ENCODE results near the gene TMPRSS2. TPM values are rescaled to one million over a fixed set of nuclear protein-coding genes. Genes with fewer than 3 reads are reported as not detected.

TMPRSS2 gene
- total RNA-seq, 1 donor from 2014 or later = not detected

DNA sequence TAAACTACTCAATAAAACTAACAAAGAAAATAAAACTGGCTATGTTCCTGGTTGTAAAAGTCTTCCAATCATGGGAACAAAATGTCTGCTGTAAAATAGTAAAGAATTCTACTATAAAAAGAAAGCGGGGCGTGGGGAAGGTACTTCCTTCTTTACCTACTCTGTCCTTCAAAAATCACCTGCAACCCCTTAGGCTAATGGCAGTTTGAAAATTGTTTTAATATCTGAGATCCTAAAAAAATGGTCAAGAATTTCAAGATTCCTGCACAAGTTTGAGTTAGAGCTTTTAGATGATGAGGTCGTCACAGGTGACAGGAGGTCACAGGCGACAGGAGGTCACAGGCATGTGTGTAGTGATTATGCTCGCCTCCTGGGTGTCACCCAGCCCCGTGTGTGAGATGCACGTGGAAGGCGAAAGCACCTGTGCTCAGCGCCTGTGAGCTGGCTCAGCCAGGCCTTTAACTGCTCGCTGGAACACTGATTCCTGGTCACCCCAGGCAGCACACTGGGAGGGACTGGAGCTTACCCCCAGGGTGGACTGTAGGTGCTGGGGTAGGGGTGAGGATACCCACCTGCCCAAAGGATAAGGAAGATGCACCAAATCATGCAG lies 18.6 kb upstream of the TMPRSS2 start:
- Mint-ChIP-seq H3K27me3 (ENCODE audit: insufficient read depth) (peaks cover 3% of the 10 kb centered on the region), H3K9me3 (no peaks in the 10 kb centered on the region), H3K36me3 (ENCODE audit: low read depth) (no peaks in the 10 kb centered on the region), H3K4me1 (ENCODE audit: low read depth) (peaks cover under 1% of the 10 kb centered on the region), H3K4me3 (no peak overlapping the region), H3K27ac (no peak overlapping the region)
- intact Hi-C loops (cut with micrococcal nuclease) = no loop called here
- no peak for DNase-seq (ENCODE audit: low spot score)

DNA sequence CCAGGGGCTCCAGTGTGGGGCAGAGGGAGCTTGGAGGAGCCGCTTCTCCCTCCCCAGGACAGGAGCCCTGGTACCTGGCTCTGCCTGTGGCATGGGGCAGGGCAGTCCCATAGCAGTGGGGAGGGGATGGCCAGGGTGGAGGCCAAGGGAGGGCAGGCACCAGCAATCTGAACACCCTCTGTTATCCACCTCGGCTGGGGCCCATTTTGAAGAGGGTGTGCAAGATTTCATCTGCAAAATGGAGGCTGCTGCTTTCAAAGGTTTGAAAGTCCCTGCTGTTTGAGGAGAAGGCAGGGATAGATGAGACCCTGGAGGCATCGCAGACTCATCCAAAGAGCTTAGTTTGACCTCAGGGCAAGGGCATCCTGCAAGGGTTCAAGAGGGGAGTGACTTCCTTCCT lies 15.2 kb upstream of the TMPRSS2 start:
- no peak for DNase-seq (ENCODE audit: low spot score)
- intact Hi-C loops (cut with micrococcal nuclease) = no loop called here
- Mint-ChIP-seq H3K36me3 (ENCODE audit: low read depth) (no peaks in the 10 kb centered on the region), H3K27ac (no peak overlapping the region), H3K9me3 (no peaks in the 10 kb centered on the region), H3K4me1 (ENCODE audit: low read depth) (peaks cover 8% of the 10 kb centered on the region), H3K4me3 (no peak overlapping the region), H3K27me3 (ENCODE audit: insufficient read depth) (peaks cover 3% of the 10 kb centered on the region)

DNA sequence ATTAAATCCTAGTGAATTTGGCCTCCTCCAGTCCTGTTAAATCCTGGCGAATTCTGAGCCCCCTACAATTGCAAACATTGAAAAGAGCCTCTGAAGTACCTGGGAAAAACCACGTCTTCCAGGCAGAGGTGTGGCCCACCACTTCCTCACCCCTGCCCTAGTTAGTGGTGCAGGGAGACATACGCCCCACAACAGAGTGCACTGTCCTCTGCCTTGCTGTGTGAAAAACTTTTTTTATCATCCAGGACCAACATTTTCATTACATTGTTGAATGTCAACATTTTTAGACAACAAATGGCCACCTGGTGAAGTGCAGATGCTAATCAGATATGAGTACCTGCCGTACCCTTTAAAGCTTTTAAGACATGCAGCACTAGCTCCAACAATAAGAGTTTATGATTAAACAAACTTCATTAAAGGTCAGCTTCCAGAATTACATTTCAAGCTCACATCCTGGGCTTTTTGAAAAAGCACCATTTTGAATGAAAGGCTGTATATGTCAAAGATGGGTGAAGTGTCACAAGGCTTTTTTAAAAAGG lies 13.6 kb upstream of the TMPRSS2 start:
- Mint-ChIP-seq H3K27me3 (ENCODE audit: insufficient read depth) (peaks cover 2% of the 10 kb centered on the region), H3K4me1 (ENCODE audit: low read depth) (peaks cover 8% of the 10 kb centered on the region), H3K9me3 (no peaks in the 10 kb centered on the region), H3K27ac (no peak overlapping the region), H3K36me3 (ENCODE audit: low read depth) (no peaks in the 10 kb centered on the region), H3K4me3 (no peak overlapping the region)
- intact Hi-C loops (cut with micrococcal nuclease) = no loop called here
- no peak for DNase-seq (ENCODE audit: low spot score)

DNA sequence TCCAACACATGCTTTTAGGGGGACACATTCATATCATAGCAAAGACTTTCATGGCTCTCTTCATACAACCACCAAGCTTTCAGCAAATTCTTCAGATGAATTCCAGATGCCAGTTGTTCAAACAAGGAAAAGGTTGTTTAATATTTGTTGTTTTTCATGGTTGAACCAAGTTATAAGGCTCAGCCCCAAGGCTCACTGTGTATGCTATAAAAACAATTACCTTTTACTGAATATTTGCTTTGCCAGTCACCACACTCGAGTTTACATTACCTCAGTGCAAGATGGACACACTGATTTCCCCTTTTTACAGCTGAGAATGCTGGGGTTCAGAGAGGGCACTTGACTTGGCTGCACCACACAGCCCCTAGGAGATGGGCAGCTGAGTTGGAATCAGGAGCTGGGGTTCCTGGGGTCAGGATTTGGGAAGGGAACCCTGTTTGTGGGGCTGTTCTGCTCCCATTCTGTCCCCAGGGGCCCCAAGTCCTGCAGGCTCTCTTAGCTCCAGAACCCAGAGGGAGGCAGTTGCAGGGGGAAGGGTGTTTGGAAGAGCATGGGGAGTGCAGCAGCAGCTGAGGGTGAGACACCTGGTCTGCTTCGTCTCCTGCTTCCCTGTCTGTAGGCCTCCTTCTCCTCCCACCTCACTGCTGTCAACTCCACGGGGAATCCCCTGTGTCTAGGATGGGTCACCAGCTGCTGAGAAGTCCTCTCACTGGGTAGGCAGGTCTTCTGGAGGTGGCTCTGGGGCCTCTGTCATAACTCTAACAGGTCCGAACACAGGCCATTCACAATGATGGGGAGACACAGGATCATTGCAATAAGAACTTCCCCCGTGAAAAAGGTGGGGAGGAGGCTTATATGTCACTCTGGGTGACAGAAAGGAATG lies 12.8 kb upstream of the TMPRSS2 start:
- no peak for DNase-seq (ENCODE audit: low spot score)
- Mint-ChIP-seq H3K4me3 (no peak overlapping the region), H3K27me3 (ENCODE audit: insufficient read depth) (peaks cover 2% of the 10 kb centered on the region), H3K27ac (no peak overlapping the region), H3K36me3 (ENCODE audit: low read depth) (no peaks in the 10 kb centered on the region), H3K9me3 (no peaks in the 10 kb centered on the region), H3K4me1 (ENCODE audit: low read depth) (peaks cover 8% of the 10 kb centered on the region)
- intact Hi-C loops (cut with micrococcal nuclease) = no loop called here

DNA sequence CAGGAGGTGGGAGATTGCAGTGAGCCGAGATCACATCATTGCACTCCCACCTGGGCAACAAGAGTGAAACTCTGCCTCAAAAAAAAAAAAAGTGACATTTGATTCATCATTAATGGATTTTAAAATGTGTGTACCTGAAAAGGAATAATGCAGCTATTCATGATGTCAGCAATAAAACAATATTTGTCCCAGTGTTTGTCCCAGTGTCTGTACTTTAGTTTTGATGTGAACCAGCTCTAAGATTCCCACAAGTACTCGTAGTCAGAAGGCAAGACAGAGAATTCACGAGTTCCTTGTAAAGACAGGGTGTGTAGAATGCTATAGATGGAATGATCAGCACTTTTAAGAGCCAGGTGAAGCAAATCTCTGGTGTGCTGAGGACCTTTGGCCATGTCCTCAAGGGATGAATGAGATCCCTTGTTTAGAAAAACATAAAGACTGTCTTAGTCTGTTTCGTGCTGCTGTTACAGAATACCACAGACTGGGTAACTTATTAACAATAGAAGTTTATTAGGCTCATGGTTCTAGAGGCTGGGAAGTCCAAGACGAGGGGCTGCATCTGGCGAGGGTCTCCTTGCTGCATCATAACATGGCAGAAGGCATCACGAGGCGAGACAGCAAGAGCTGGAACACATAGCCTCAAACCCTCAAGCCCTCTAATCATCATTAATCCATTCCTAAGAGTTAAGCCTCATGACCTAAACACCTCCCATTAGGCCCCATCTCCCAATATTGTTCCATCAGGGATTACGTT lies 12.0 kb upstream of the TMPRSS2 start:
- Mint-ChIP-seq H3K4me3 (no peak overlapping the region), H3K9me3 (no peaks in the 10 kb centered on the region), H3K36me3 (ENCODE audit: low read depth) (no peaks in the 10 kb centered on the region), H3K27me3 (ENCODE audit: insufficient read depth) (peaks cover 2% of the 10 kb centered on the region), H3K4me1 (ENCODE audit: low read depth) (peaks cover 8% of the 10 kb centered on the region), H3K27ac (no peak overlapping the region)
- DNase-seq (ENCODE audit: low spot score) = no peak
- intact Hi-C loops (cut with micrococcal nuclease) = no loop called here

DNA sequence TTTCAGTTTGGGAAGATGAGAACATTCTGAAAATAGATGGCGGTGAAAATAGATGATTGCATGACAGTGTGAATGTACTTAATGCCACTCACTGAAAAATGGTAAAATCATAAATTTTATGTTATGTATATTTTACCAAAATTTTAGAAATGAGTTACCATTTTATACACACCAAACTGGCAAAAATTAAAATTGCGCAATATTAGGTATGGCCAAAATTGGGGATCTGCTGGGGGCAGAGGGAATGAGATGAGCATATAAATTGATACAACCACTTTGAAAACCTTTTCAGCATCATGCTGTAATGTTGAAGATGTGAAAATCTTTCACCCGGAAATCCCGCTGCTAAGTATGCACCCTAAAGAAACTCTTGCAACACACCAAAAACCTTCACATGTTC lies 10.8 kb upstream of the TMPRSS2 start:
- no peaks in the 10 kb centered on the region for H3K36me3 Mint-ChIP-seq (ENCODE audit: low read depth)
- no peak for DNase-seq (ENCODE audit: low spot score)

DNA sequence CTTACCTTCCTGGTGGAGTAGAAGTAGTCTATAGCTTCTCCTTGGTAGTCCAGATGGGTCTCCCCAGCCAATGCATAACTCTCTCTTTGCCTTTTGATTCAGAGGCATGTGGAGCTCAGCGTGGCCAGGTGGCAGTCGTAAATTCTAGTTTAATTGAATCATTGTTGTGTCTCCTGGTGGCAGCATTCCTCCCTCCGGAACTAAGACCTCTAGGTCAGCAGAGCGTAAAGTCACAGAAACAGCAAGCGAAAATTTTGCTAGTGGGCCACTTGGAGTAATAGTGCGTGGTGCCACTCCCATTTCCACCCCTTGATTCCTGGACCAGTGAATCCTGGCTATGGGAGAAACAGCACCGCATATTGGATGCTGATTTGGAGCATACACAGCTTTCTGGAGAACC lies 3.9 kb upstream of the TMPRSS2 start:
- intact Hi-C loops (cut with micrococcal nuclease) = no loop called here
- DNase-seq (ENCODE audit: low spot score) = no peak
- Mint-ChIP-seq H3K27me3 (ENCODE audit: insufficient read depth) (peaks cover 18% of the 10 kb centered on the region), H3K27ac (no peak overlapping the region), H3K4me1 (ENCODE audit: low read depth) (no peaks in the 10 kb centered on the region), H3K9me3 (no peaks in the 10 kb centered on the region), H3K36me3 (ENCODE audit: low read depth) (no peaks in the 10 kb centered on the region), H3K4me3 (no peak overlapping the region)

More for the DNA sequence above, 10.8 kb upstream of the TMPRSS2 start:
- Mint-ChIP-seq H3K4me1 (ENCODE audit: low read depth) (peaks cover 8% of the 10 kb centered on the region), H3K4me3 (no peak overlapping the region), H3K27me3 (ENCODE audit: insufficient read depth) (peaks cover 2% of the 10 kb centered on the region), H3K27ac (no peak overlapping the region), H3K9me3 (no peaks in the 10 kb centered on the region)
- intact Hi-C loops (cut with micrococcal nuclease) = no loop called here

DNA sequence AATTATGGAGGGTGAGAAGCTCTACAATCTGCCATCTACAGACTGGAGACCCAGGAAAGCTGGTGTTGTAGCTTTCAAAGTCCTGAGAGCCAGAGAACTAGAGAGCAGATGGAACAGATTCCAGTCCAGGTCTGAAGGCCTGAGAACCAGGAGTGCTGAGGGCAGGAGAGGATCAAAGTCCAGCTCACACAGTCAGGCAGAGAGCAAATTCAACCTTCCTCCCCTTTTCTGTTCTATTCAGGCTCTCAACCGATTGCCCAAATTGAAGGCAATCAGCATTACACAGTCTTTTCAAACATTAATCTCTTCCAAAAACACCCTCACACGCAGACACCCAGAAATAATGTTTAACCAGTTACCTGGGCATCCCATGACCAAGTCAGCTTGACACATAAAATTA lies 2.5 kb upstream of the TMPRSS2 start:
- DNase-seq (ENCODE audit: low spot score) = no peak
- no peaks in the 10 kb centered on the region for H3K4me1 Mint-ChIP-seq (ENCODE audit: low read depth)
- no peaks in the 10 kb centered on the region for H3K36me3 Mint-ChIP-seq (ENCODE audit: low read depth)
- H3K4me3 Mint-ChIP-seq = no peak overlapping the region
- H3K27ac Mint-ChIP-seq = no peak overlapping the region
- H3K27me3 Mint-ChIP-seq (ENCODE audit: insufficient read depth) = peaks cover 30% of the 10 kb centered on the region
- no peaks in the 10 kb centered on the region for H3K9me3 Mint-ChIP-seq
- intact Hi-C loops (cut with micrococcal nuclease) = no loop called here

DNA sequence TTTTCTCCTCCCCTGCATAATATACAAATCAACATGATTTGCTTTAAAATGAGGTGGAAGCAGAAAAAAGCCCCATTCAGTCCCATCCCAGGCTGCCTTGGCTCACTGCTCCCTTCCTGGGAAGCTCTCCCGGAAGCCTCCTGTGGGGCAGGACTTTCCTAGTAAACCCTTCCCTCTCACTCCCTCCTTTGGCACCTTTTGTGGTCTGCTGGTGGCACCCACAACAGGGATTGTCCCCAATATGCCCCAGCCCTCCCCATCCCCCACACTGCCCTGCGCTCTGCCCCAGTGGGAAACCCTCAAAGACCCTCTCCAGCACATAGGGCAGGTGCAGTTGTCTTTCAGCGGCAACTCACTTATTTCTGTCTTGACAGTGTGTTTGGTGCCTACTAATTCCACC lies 1.8 kb upstream of the TMPRSS2 start:
- intact Hi-C loops (cut with micrococcal nuclease) = no loop called here
- H3K27ac Mint-ChIP-seq = no peak overlapping the region
- H3K36me3 Mint-ChIP-seq (ENCODE audit: low read depth) = no peaks in the 10 kb centered on the region
- H3K27me3 Mint-ChIP-seq (ENCODE audit: insufficient read depth) = peaks cover 32% of the 10 kb centered on the region
- H3K9me3 Mint-ChIP-seq = no peaks in the 10 kb centered on the region
- H3K4me1 Mint-ChIP-seq (ENCODE audit: low read depth) = no peaks in the 10 kb centered on the region
- no peak overlapping the region for H3K4me3 Mint-ChIP-seq
- DNase-seq (ENCODE audit: low spot score) = no peak

DNA sequence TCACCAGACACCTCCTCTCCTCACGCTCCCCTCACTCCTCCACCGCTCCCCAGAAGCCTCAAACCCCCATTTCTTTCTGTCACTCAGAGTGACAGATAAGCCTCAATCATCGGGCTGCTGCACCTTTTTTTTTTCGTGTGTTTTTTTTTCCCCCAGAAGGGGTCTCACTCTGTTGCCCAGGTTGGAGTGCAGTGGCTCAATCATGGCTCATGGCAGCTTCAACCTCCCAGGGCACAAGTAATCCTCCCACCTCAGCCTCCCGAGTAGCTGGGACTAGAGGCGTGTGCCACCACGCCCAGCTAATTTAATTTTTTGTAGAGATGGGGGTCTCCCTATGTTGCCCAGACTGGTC lies 1.2 kb upstream of the TMPRSS2 start:
- H3K27ac Mint-ChIP-seq = no peak overlapping the region
- H3K27me3 Mint-ChIP-seq (ENCODE audit: insufficient read depth) = peaks cover 35% of the 10 kb centered on the region

DNA sequence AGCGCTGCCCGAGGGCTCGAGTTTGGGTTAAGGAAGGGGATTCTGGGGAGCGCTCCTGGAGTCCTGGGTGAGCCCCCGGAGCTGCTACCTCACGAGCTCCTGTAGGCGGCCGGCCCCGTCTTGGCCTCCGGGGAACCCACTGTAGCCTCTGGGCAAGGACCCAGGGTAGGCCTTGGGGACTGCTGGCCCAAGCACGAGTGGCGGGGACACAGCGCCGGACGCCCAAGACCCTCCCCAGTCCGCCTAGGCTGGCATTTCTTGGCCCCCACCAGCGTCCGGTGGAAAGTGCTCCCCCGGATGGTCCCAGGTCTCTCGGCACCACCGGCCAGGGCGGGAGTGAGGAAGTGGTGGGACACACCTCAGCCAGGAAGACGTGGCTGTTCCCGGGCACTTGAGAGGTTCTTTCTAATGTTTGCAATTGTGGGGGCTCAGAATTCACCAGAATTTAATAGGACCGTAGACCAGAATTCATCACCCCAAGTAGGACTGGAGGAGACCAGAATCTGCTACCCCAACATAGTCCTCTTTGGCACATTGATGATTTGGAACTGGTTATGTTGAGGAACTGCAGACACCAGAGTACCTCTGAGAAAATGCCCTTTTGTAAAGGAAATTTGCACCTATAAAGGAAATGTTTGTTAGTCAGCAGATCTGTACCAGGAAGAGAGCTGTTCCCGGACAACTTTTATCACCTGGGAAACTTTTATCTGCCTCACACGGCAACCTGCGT lies 622 bp upstream of the TMPRSS2 start:
- Mint-ChIP-seq H3K36me3 (ENCODE audit: low read depth) (no peaks in the 10 kb centered on the region), H3K9me3 (no peaks in the 10 kb centered on the region), H3K4me1 (ENCODE audit: low read depth) (no peaks in the 10 kb centered on the region), H3K27ac (no peak overlapping the region), H3K4me3 (no peak overlapping the region), H3K27me3 (ENCODE audit: insufficient read depth) (peaks cover 36% of the 10 kb centered on the region)
- intact Hi-C loops (cut with micrococcal nuclease) = no loop called here
- DNase-seq (ENCODE audit: low spot score) = no peak

More for the DNA sequence above, 1.2 kb upstream of the TMPRSS2 start:
- Mint-ChIP-seq H3K4me3 (no peak overlapping the region), H3K4me1 (ENCODE audit: low read depth) (no peaks in the 10 kb centered on the region), H3K9me3 (no peaks in the 10 kb centered on the region), H3K36me3 (ENCODE audit: low read depth) (no peaks in the 10 kb centered on the region)
- intact Hi-C loops (cut with micrococcal nuclease) = no loop called here
- DNase-seq (ENCODE audit: low spot score) = no peak

DNA sequence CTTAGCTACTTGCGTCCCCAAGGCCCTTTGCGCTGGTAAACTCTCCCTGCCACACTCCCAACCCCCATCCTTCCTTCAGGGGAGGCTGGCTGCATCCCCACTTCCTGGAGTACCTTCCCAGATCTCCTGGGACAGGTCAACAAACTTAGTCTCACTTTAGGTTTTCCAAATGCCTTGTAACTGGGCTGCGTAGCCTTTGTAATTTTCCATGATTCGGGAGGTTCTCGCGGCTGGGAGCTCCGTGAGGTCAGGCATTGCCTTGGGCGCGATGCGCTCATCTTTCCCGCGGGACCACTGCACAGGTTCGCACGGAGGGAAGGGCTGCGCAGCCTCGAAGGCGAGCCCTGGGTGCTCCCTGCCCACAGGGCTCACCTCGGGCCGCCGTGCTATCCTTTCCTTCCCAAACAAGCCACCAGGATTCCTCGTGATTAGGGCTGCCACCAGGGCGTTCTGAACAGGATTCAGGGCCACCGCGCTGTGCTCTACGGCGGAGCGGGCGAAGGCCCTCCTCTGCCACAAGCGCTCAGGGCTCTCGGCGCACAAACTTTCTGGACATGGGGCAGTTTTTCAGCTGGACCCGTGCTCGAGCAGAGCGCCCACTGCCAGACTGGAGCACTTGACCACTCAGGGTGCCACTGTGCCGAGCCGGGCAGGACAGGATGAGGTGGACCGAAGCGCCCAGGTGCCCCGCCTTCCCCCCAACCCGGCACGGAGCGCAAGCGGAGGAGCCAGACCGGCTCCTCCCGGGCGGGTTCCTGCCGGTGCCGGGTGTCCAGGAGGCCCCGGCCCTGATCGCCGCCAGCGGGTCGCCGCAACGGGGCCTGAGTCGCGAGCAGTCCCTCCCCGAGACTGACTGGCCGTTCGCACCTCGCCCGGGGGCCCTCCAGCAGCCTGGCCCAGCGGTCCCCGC lies 1.1 kb downstream of the TMPRSS2 start:
- intact Hi-C loops (cut with micrococcal nuclease) = no loop called here

More for the DNA sequence above, 1.1 kb downstream of the TMPRSS2 start:
- no peak overlapping the region for H3K4me3 Mint-ChIP-seq
- no peak for DNase-seq (ENCODE audit: low spot score)
- H3K36me3 Mint-ChIP-seq (ENCODE audit: low read depth) = no peaks in the 10 kb centered on the region
- peaks cover 40% of the 10 kb centered on the region for H3K27me3 Mint-ChIP-seq (ENCODE audit: insufficient read depth)
- no peaks in the 10 kb centered on the region for H3K9me3 Mint-ChIP-seq
- no peaks in the 10 kb centered on the region for H3K4me1 Mint-ChIP-seq (ENCODE audit: low read depth)
- H3K27ac Mint-ChIP-seq = no peak overlapping the region

All from activated T-helper 1 cell treated with anti-CD3 and anti-CD28 coated beads, Interleukin-12 subunit alpha, Interleukin-12 subunit beta, Interleukin-2, Interleukin-4 antibody, amounts not matched to agents 30 ng/mL and 10 ng/mL and 1 ng/mL, durations not matched to agents 14 hours and 24 hours and 36 hours (primary cell).